ENCODE measurements around the gene ZFYVE16. TPM values are rescaled to one million over a fixed set of nuclear protein-coding genes. Genes with fewer than 3 reads are reported as not detected.

The ZFYVE16 gene
- total RNA-seq (ENCODE audit: low replicate concordance), result 11.9 and 16.5 TPM in 2 replicates

GRCh38 chr5:80407735-80408483 lies at the start of gene ZFYVE16:
Gene ZFYVE16, plus strand, starts transcription at chr5:80408064. Its CDS starts 26,084 bp downstream, at chr5:80434148.

GRCh38 chr5:80487829-80488721 lies 80.2 kb downstream of the ZFYVE16 start, which contains the start of gene FAM151B:
Gene FAM151B, plus strand, starts transcription at chr5:80488100. Its CDS starts 24 bp downstream, at chr5:80488124.

Other genes starting within 250 kb of the ZFYVE16 start
- 8.3 and 12.9 TPM in 2 replicates for gene SERINC5, start 152.0 kb upstream of the ZFYVE16 start, total RNA-seq (ENCODE audit: low replicate concordance)
- gene SPZ1, start 88.1 kb upstream of the ZFYVE16 start, total RNA-seq (ENCODE audit: low replicate concordance), result not detected in 2 replicates
- gene FAM151B, start 80.0 kb downstream of the ZFYVE16 start, total RNA-seq (ENCODE audit: low replicate concordance), result 4.2 and 8.2 TPM in 2 replicates
- gene ANKRD34B, start 162.2 kb downstream of the ZFYVE16 start, total RNA-seq (ENCODE audit: low replicate concordance), result not detected in 2 replicates
- gene MSH3, start 246.6 kb downstream of the ZFYVE16 start, total RNA-seq (ENCODE audit: low replicate concordance), result 4.4 and 8.0 TPM in 2 replicates
- 3.3 and 6.7 TPM in 2 replicates for gene DHFR, start 246.9 kb downstream of the ZFYVE16 start, total RNA-seq (ENCODE audit: low replicate concordance)

Measured in smooth muscle cell of the coronary artery (primary cell).